K562 (cell line): ENCODE data around the gene TYRO3. TPM values are rescaled to one million over a fixed set of nuclear protein-coding genes. Genes with fewer than 3 reads are reported as not detected.

Experiments used
- CCAR2 ChIP-seq: fragments of 200-400 bp; formaldehyde crosslinking; IDR thresholded peaks from 2 replicates; pipeline ENCODE4 v1.6.1; 2017; ENCODE audit warnings: mild to moderate bottlenecking, low read depth, low read length
- CREM ChIP-seq: IDR thresholded peaks from 2 replicates; pipeline ENCODE4 v1.6.1; 2014; ENCODE audit warnings: antibody characterized with exemption, low read depth
- NR1H2 ChIP-seq: sonication (generic); formaldehyde crosslinking; IDR thresholded peaks from 2 replicates; pipeline ENCODE4 v1.4.0; 2020; ENCODE audit warnings: mild to moderate bottlenecking, missing genetic modification reagents
- PHB ChIP-seq: fragments of 250-450 bp; sonication (Bioruptor Pico); IDR thresholded peaks from 2 replicates; pipeline ENCODE4 v1.5.0; 2021
- PHF21A ChIP-seq: fragments of 450-650 bp; IDR thresholded peaks from 2 replicates; pipeline ENCODE4 v1.6.1; 2017; ENCODE audit warnings: low read depth, borderline replicate concordance
- RFX5 ChIP-seq: IDR thresholded peaks from 2 replicates; pipeline ENCODE4 v1.6.1; 2011; ENCODE audit warnings: low read depth, mild to moderate bottlenecking, improper control_type of control experiment, low read length
- SAFB2 ChIP-seq: fragments of 200-400 bp; formaldehyde crosslinking; IDR thresholded peaks from 2 replicates; pipeline ENCODE4 v1.6.1; 2018; ENCODE audit warnings: borderline replicate concordance, low read length, low read depth, moderate library complexity; ENCODE audit not compliant: severe bottlenecking
- SPI1 ChIP-seq: IDR thresholded peaks from 2 replicates; pipeline ENCODE4 v1.6.1; 2011; ENCODE audit warnings: low read depth, low read length, control low read depth, borderline replicate concordance
- TCF15 ChIP-seq: fragments of 250-450 bp; sonication (Bioruptor Pico); IDR thresholded peaks from 2 replicates; pipeline ENCODE4 v1.8.0; 2022; ENCODE audit warnings: moderate library complexity, mild to moderate bottlenecking, inconsistent platforms
- ZBTB12 ChIP-seq: fragments of 250-450 bp; sonication (Bioruptor Pico); IDR thresholded peaks from 2 replicates; pipeline ENCODE4 v1.4.0; 2020
- ZBTB33 ChIP-seq: sonication (generic); formaldehyde crosslinking; IDR thresholded peaks from 2 replicates; pipeline ENCODE4 v1.8.1; 2023; ENCODE audit warnings: mild to moderate bottlenecking, missing genetic modification reagents
- polyA plus RNA-seq, 8 experiments: library from polyadenylated mRNA; depleted of rRNA in 4 of 8; stranded (reverse) in 5 of 8; unstranded in 3 of 8; fragments of >200 nt; fragmentation: Nextera tagmentation in 2 of 8; fragmentation: Illumina TruSeq in 1 of 8; extraction: Ambion mirVana in 2 of 8; extraction: Trizol in 1 of 8; gene quantifications; 2 replicates each; pipeline versions ENCODE4 v1.2.1 to v1.2.3, GENCODE V29; 2011 to 2014; ENCODE audit warnings: inconsistent platforms in 1 of 8, missing spikeins in 1 of 8
- total RNA-seq, 7 experiments: library from RNA; depleted of rRNA in 6 of 7; stranded (reverse); fragments of >200 nt in 6 of 7; fragmentation: Illumina TruSeq in 2 of 7; extraction: Trizol in 2 of 7; gene quantifications; 2 replicates each; pipeline versions ENCODE4 v1.2.1 to v1.2.3, GENCODE V29; 2011 to 2021; ENCODE audit warnings: low replicate concordance in 1 of 7
- TF ChIP-seq, protein P1 (sequence below): fragments of 450-650 bp; formaldehyde crosslinking; IDR thresholded peaks from 2 replicates; pipeline ENCODE4 v1.4.0; 2022; ENCODE audit warnings: missing genetic modification characterization

Gene TYRO3
- total and polyA plus RNA-seq, 9 of the 15 experiments (the other 6 are each of a cell fraction or from before 2014, with no cell fraction given) = 2.6 to 39.6 (median 18.6) TPM

DNA sequence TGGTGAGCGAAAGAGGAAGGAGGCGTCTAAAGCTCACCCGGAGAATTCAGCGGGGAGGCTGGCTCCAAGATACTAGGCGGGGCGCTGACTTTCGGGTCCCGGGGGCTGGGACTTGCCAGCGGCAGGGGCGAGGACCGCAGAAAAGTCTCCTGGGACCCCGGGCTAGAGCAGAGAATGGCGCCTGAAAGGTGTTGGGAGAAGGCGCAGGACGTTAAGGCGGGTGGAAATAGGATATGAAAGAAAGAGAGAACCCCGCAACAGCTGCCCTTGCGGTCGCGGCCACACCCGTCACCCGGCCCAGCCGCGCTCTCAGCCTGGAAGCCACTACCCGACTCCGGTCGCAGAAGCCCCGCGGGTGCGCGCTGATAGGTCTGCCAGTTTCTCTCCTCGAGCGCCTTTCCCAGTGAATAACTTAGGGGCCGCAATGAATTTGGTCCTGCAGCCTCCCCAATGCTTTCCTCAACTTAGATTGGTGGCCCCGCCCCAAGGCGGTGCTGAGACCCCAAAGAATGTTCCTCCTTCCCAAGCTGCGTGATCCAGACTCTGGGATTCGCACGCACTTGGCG is 46.0 kb upstream of the TYRO3 start (continued):
- TF ChIP-seq ZBTB33 (CRISPR knock-in tag) (0 out of 2 replicates have a peak, but pooled peaks have one; percentile 21), ZBTB12 (CRISPR knock-in tag) (no peak), TCF15 (no peak), NR1H2 (CRISPR knock-in tag) (no peak), CCAR2 (no peak), SAFB2 (no peak), PHF21A (no peak), RFX5 (no peak), PHB (CRISPR knock-in tag) (no peak), CREM (0 out of 2 replicates have a peak, but pooled peaks have one; percentile 24), SPI1 (0 out of 2 replicates have a peak, but pooled peaks have one; percentile 0)
- TF ChIP-seq, protein P1, sequence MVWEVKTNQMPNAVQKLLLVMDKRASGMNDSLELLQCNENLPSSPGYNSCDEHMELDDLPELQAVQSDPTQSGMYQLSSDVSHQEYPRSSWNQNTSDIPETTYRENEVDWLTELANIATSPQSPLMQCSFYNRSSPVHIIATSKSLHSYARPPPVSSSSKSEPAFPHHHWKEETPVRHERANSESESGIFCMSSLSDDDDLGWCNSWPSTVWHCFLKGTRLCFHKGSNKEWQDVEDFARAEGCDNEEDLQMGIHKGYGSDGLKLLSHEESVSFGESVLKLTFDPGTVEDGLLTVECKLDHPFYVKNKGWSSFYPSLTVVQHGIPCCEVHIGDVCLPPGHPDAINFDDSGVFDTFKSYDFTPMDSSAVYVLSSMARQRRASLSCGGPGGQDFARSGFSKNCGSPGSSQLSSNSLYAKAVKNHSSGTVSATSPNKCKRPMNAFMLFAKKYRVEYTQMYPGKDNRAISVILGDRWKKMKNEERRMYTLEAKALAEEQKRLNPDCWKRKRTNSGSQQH (CRISPR knock-in tag) = no peak
